Astrocyte (in vitro differentiated cells and primary cell): ENCODE measurements around the gene ASCL5. TPM values are rescaled to one million over a fixed set of nuclear protein-coding genes. Genes with fewer than 3 reads are reported as not detected.

Source experiments
- DNase-seq: peaks from one replicate; pipeline ENCODE4 v3.0.0-alpha.2; 2010; ENCODE audit warnings: low read depth
- FAIRE-seq: peaks from 2 replicates; lab custom pipeline; 2011; peaks lifted over from hg19 to GRCh38; lab: Jason Lieb, UNC
- H2AFZ ChIP-seq: 2 replicates; pipeline ENCODE4 v1.6.0; 2012; ENCODE audit warnings: low read depth, low read length, inconsistent platforms
- H3K27ac ChIP-seq: 2 replicates; pipeline ENCODE4 v1.5.1; 2011; ENCODE audit warnings: low read depth, low read length, inconsistent platforms
- H3K27me3 ChIP-seq: 2 replicates; pipeline ENCODE4 v1.6.0; 2011; ENCODE audit warnings: low read length, inconsistent platforms; ENCODE audit not compliant: insufficient read depth
- H3K36me3 ChIP-seq: 2 replicates; pipeline ENCODE4 v1.5.1; 2011; ENCODE audit warnings: low read length, inconsistent platforms; ENCODE audit not compliant: insufficient read depth
- H3K4me1 ChIP-seq: 2 replicates; pipeline ENCODE4 v1.5.1; 2011; ENCODE audit warnings: low read length, inconsistent platforms; ENCODE audit not compliant: insufficient read depth
- H3K4me2 ChIP-seq: 2 replicates; pipeline ENCODE4 v1.6.0; 2012; ENCODE audit warnings: low read length, inconsistent platforms
- H3K4me3 ChIP-seq: 2 replicates; pipeline ENCODE4 v1.5.1; 2011; ENCODE audit warnings: low read depth, mild to moderate bottlenecking, low read length, inconsistent platforms; ENCODE audit not compliant: insufficient read depth
- H3K79me2 ChIP-seq: 2 replicates; pipeline ENCODE4 v1.6.0; 2012; ENCODE audit warnings: mild to moderate bottlenecking, low read length, inconsistent platforms; ENCODE audit not compliant: insufficient read depth
- H3K9ac ChIP-seq: 2 replicates; pipeline ENCODE4 v1.6.0; 2012; ENCODE audit warnings: mild to moderate bottlenecking, low read length, inconsistent platforms
- H3K9me3 ChIP-seq: 2 replicates; pipeline ENCODE4 v1.5.1; 2012; ENCODE audit warnings: low read depth, mild to moderate bottlenecking, low read length, inconsistent platforms; ENCODE audit not compliant: insufficient read depth
- H4K20me1 ChIP-seq: 2 replicates; pipeline ENCODE4 v1.6.0; 2012; ENCODE audit warnings: low read length, inconsistent platforms; ENCODE audit not compliant: insufficient read depth
- H3K27ac Mint-ChIP-seq: one replicate; pipeline ENCODE4 v1.8.0; 2021; ENCODE audit warnings: mild to moderate bottlenecking, mixed read lengths; ENCODE audit not compliant: unreplicated experiment
- H3K27me3 Mint-ChIP-seq: one replicate; pipeline ENCODE4 v1.8.0; 2021; ENCODE audit warnings: low read depth, mixed read lengths; ENCODE audit not compliant: unreplicated experiment
- H3K36me3 Mint-ChIP-seq: one replicate; pipeline ENCODE4 v1.8.0; 2021; ENCODE audit warnings: low read depth, mixed read lengths; ENCODE audit not compliant: unreplicated experiment
- H3K4me1 Mint-ChIP-seq: one replicate; pipeline ENCODE4 v1.8.0; 2021; ENCODE audit warnings: low read depth, mixed read lengths; ENCODE audit not compliant: unreplicated experiment
- H3K4me3 Mint-ChIP-seq: one replicate; pipeline ENCODE4 v1.8.0; 2021; ENCODE audit warnings: mild to moderate bottlenecking, moderate library complexity, mixed read lengths; ENCODE audit not compliant: unreplicated experiment
- H3K9me3 Mint-ChIP-seq: one replicate; pipeline ENCODE4 v1.8.0; 2021; ENCODE audit warnings: mild to moderate bottlenecking, mixed read lengths; ENCODE audit not compliant: unreplicated experiment
- EZH2 ChIP-seq: IDR thresholded peaks from 2 replicates; pipeline ENCODE4 v1.6.1; 2012; ENCODE audit warnings: mild to moderate bottlenecking, low read length, inconsistent platforms; ENCODE audit not compliant: insufficient read depth
- total RNA-seq: library from RNA; stranded (reverse); gene quantifications from 2 replicates; pipeline ENCODE4 v1.2.1, GENCODE V29; 2021
- TF ChIP-seq, protein P1 (sequence below): IDR thresholded peaks from 2 replicates; pipeline ENCODE4 v1.5.1; 2011; ENCODE audit warnings: low read depth, mild to moderate bottlenecking, inconsistent platforms, low read length, moderate library complexity; ENCODE audit not compliant: insufficient read depth

Gene ASCL5
- total RNA-seq, 1 donor from 2014 or later, result not detected

DNA sequence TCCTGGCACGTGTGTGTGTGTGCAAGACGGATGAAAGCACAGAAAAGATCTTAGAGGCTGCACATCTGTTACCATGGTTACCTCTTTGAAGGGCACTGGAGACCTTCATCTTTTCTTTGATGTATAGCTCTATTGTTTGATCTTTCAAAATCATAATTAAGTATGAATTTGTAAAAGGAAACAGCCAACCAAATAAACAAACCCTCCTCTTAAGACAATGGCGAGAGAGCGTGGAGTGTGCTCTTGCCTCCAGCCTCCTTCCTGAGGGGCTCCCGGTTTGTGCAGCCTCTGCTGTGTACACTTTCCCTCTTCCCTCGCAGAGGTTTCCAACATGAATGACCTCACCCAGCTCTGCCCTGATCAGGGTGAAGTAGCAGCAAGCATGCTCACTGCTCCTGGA lies 42.7 kb downstream of the ASCL5 start:
- FAIRE-seq (no peak), DNase-seq (no peak)
- no peaks in the 10 kb centered on the region for H3K79me2 ChIP-seq
- Mint-ChIP-seq H3K9me3 (no peaks in the 10 kb centered on the region), H3K4me3 (no peak overlapping the region), H3K4me1 (no peaks in the 10 kb centered on the region), H3K27me3 (peaks cover 35% of the 10 kb centered on the region), H3K27ac (no peak overlapping the region), H3K36me3 (peaks cover 1% of the 10 kb centered on the region)
- H4K20me1 ChIP-seq, result no peaks in the 10 kb centered on the region
- TF ChIP-seq, protein P1, sequence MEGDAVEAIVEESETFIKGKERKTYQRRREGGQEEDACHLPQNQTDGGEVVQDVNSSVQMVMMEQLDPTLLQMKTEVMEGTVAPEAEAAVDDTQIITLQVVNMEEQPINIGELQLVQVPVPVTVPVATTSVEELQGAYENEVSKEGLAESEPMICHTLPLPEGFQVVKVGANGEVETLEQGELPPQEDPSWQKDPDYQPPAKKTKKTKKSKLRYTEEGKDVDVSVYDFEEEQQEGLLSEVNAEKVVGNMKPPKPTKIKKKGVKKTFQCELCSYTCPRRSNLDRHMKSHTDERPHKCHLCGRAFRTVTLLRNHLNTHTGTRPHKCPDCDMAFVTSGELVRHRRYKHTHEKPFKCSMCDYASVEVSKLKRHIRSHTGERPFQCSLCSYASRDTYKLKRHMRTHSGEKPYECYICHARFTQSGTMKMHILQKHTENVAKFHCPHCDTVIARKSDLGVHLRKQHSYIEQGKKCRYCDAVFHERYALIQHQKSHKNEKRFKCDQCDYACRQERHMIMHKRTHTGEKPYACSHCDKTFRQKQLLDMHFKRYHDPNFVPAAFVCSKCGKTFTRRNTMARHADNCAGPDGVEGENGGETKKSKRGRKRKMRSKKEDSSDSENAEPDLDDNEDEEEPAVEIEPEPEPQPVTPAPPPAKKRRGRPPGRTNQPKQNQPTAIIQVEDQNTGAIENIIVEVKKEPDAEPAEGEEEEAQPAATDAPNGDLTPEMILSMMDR, result no peak
- no peak for TF ChIP-seq EZH2
- H3K9me3 ChIP-seq, result no peaks in the 10 kb centered on the region
- no peaks in the 10 kb centered on the region for H3K4me1 ChIP-seq
- no peaks in the 10 kb centered on the region for H3K36me3 ChIP-seq
- H3K27me3 ChIP-seq, result peaks cover 10% of the 10 kb centered on the region
- H3K4me3 ChIP-seq, result no peak overlapping the region
- H3K9ac ChIP-seq, result no peak overlapping the region
- H3K4me2 ChIP-seq, result no peak overlapping the region
- no peak overlapping the region for H2AFZ ChIP-seq
- no peak overlapping the region for H3K27ac ChIP-seq

DNA sequence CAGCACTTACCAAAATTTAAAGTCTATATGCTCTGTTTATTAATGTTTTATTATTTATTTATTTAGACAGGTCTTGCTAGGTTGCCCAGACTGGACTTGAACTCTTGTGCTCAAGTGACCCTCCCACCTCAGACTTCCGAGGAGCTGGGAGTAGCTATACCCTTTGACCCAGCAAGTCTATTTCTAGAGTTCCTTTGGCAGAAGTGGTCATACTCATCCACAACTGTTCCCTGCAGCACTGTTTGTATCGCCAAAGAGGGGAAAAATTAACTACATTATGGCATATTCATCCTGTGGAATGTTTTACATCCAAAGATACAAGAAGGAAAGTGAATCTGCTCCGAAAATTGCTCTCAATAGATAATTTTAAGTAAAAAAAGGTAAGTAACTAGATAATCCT lies 43.2 kb downstream of the ASCL5 start:
- Histone ChIP-seq H3K9me3 (no peaks in the 10 kb centered on the region), H3K4me1 (no peaks in the 10 kb centered on the region), H3K27ac (no peak overlapping the region), H4K20me1 (no peaks in the 10 kb centered on the region), H3K27me3 (peaks cover 10% of the 10 kb centered on the region), H2AFZ (no peak overlapping the region), H3K36me3 (no peaks in the 10 kb centered on the region), H3K9ac (no peak overlapping the region), H3K4me3 (no peak overlapping the region), H3K4me2 (no peak overlapping the region), H3K79me2 (no peaks in the 10 kb centered on the region)
- TF ChIP-seq, protein P1, result no peak
- no peak for TF ChIP-seq EZH2
- H3K36me3 Mint-ChIP-seq, result peaks cover 1% of the 10 kb centered on the region
- no peak overlapping the region for H3K27ac Mint-ChIP-seq
- H3K27me3 Mint-ChIP-seq, result peaks cover 40% of the 10 kb centered on the region
- H3K4me3 Mint-ChIP-seq, result no peak overlapping the region
- DNase-seq (no peak), FAIRE-seq (no peak)
- H3K9me3 Mint-ChIP-seq, result no peaks in the 10 kb centered on the region
- no peaks in the 10 kb centered on the region for H3K4me1 Mint-ChIP-seq

DNA sequence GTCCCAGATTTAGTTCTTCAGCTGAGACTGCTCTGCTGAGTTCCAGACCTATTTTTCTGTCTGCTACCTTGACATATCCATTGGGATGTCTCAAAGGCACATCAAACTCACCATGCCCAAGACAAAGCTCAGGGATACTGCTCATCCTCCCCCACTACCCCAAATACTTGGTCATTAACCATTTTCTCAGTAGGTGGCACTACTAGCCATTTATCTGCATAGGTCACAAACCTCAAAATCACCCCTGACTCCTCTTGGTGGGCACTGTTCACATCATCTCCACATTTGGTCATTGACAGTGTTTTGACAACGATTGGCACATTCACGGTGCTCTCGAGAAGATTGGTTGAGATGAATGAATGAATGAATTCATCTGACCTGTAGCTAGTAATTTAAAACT lies 46.8 kb downstream of the ASCL5 start:
- H3K9me3 Mint-ChIP-seq, result peaks cover 1% of the 10 kb centered on the region
- Histone ChIP-seq H3K27ac (no peak overlapping the region), H4K20me1 (no peaks in the 10 kb centered on the region), H3K27me3 (peaks cover 10% of the 10 kb centered on the region), H3K4me1 (no peaks in the 10 kb centered on the region), H2AFZ (no peak overlapping the region), H3K9me3 (no peaks in the 10 kb centered on the region), H3K9ac (no peak overlapping the region), H3K4me3 (no peak overlapping the region), H3K36me3 (no peaks in the 10 kb centered on the region), H3K4me2 (no peak overlapping the region), H3K79me2 (no peaks in the 10 kb centered on the region)
- FAIRE-seq (no peak), DNase-seq (no peak)
- H3K4me3 Mint-ChIP-seq, result no peak overlapping the region
- H3K36me3 Mint-ChIP-seq, result no peaks in the 10 kb centered on the region
- peaks cover 53% of the 10 kb centered on the region for H3K27me3 Mint-ChIP-seq
- H3K27ac Mint-ChIP-seq, result no peak overlapping the region
- TF ChIP-seq EZH2, result no peak
- TF ChIP-seq, protein P1, result no peak
- H3K4me1 Mint-ChIP-seq, result no peaks in the 10 kb centered on the region
